ENCODE results near the gene BDH1. TPM values are rescaled to one million over a fixed set of nuclear protein-coding genes. Genes with fewer than 3 reads are reported as not detected.

BDH1 gene
- total and polyA plus RNA-seq, 2 of the 13 experiments (the other 11 are each of a cell fraction or from before 2014, with no cell fraction given): 21.2 to 71.9 TPM

GRCh38 chr3:197520311-197521276, 35.2 kb downstream of the BDH1 start:
- Histone ChIP-seq H3K9me3 (ENCODE audit: low read length) (no peaks in the 10 kb centered on the region), H3K9ac (ENCODE audit: insufficient read depth, low read depth, low read length) (peak overlapping the region; percentile 73), H3K4me1 (ENCODE audit: insufficient read depth, low read length) (peaks cover 68% of the 10 kb centered on the region), H3K27ac (ENCODE audit: extremely low read length, insufficient read depth, low read length) (peak overlapping the region; percentile 74), H3K4me2 (ENCODE audit: low read depth, low read length) (peak overlapping the region; percentile 94), H2AFZ (ENCODE audit: low read length) (no peak overlapping the region), H3K4me3 (replicated peaks in 1 of 3; ENCODE audit: insufficient read depth in 1 of 3, low read depth in 2 of 3, low read length in 3 of 3) (peak overlapping the region; percentile 41 to 65 (median 50)), H3K36me3 (replicated peaks in 1 of 2; ENCODE audit: control insufficient read depth in 1 of 2, insufficient read depth in 2 of 2, low read length in 2 of 2) (no peaks in the 10 kb centered on the region; a peak in 1 of 5 replicates), H3K27me3 (ENCODE audit: control insufficient read depth in 1 of 2, insufficient read depth in 2 of 2, low read length in 2 of 2) (no peaks in the 10 kb centered on the region), H3K79me2 (ENCODE audit: insufficient read depth, low read length) (no peaks in the 10 kb centered on the region), H4K20me1 (ENCODE audit: insufficient read depth, low read length) (no peaks in the 10 kb centered on the region)
- peak; percentile 98 for FAIRE-seq
- peak; percentile 90 for ATAC-seq
- in situ Hi-C loops (cut with HindIII; ENCODE audit: extremely low pct_ligation_motif_present, low pct_unique_long_range_greater_than_20kb): loop anchor here (25.0 kb wide), 1 partner anchor 533 kb away; no protein-coding TSS in a partner anchor
- POLR2A ChIA-PET: interaction anchor here (0.8 to 1.4 kb wide), 14 partner anchors 8 to 223 kb away, joined by 3 to 12 read pairs (median 3); partner anchors contain the start of gene DLG1
- WGBS (ENCODE audit: low lambda C conversion rate): 20% methylated on average over 15 of the region's 31 CpGs
- intact Hi-C loops (cut with micrococcal nuclease; ENCODE audit: unreplicated experiment): no loop called here
- peak; percentile 96 for DNase-seq (ENCODE audit: low spot score)
- BruUV-seq (replicated peaks): TSS peak; percentile 77
- CTCF ChIA-PET (ENCODE audit: low intra/inter-chr PET ratio, low total read pairs): no interaction called here
- TF ChIP-seq YEATS4 (CRISPR knock-in tag; IDR thresholded peaks at IDR 0.05; ENCODE audit: borderline replicate concordance) (peak; percentile 76; the same call in 1 of the 2 replicates), ZUFSP (CRISPR knock-in tag; IDR thresholded peaks at IDR 0.05; ENCODE audit: borderline replicate concordance) (no peak), DRAP1 (CRISPR knock-in tag; IDR thresholded peaks at IDR 0.05) (peak; percentile 95), ZNF136 (CRISPR knock-in tag; IDR thresholded peaks at IDR 0.05; ENCODE audit: low read depth) (no peak), ZNF816 (CRISPR knock-in tag; IDR thresholded peaks at IDR 0.05; ENCODE audit: borderline replicate concordance) (no peak), AKNA (CRISPR knock-in tag; IDR thresholded peaks at IDR 0.05; ENCODE audit: borderline replicate concordance) (no peak), ZNF550 (CRISPR knock-in tag; IDR thresholded peaks at IDR 0.05; ENCODE audit: borderline replicate concordance) (no peak), POLR2G (IDR thresholded peaks at IDR 0.05; ENCODE audit: low read depth, low read length) (peak; percentile 90), HOXA5 (CRISPR knock-in tag; IDR thresholded peaks at IDR 0.05) (no peak), NFE2L1 (CRISPR knock-in tag; IDR thresholded peaks at IDR 0.05; ENCODE audit: borderline replicate concordance) (no peak), ZFYVE20 (CRISPR knock-in tag; IDR thresholded peaks at IDR 0.05; ENCODE audit: borderline replicate concordance, low read depth) (no peak), ZNF569 (CRISPR knock-in tag; IDR thresholded peaks at IDR 0.05; ENCODE audit: borderline replicate concordance) (no peak), HDAC2 (CRISPR knock-in tag; IDR thresholded peaks at IDR 0.05) (peak; percentile 35; the same call in 1 of the 2 replicates), NR2F2 (IDR thresholded peaks at IDR 0.05; ENCODE audit: borderline replicate concordance, low read depth) (no peak), HOXA3 (CRISPR knock-in tag; IDR thresholded peaks at IDR 0.05) (peak; percentile 55), HNRNPH1 (optimal IDR thresholded peaks at IDR 0.05; ENCODE audit: low read depth, low read length) (no peak)
